ENCODE data around the gene PRDM13. TPM values are rescaled to one million over a fixed set of nuclear protein-coding genes. Genes with fewer than 3 reads are reported as not detected.

PRDM13 gene
- total RNA-seq, 4 donors from 2014 or later: not detected

GRCh38 chr6:99588618-99589289 lies 17.9 kb upstream of the PRDM13 start:
- Histone ChIP-seq H3K9me3 (no peaks in the 10 kb centered on the region), H3K27me3 (peaks cover 79% of the 10 kb centered on the region), H3K4me1 (peaks cover 14 to 25% (median 23%) of the 10 kb centered on the region in 4 donors), H3K27ac (no peak overlapping the region), H3K4me3 (peak overlapping the region; percentile 27 to 65 (median 37)), H3K36me3 (no peaks in the 10 kb centered on the region)
- 0 to 5% methylated on average over 1 to 40 of the region's 52 CpGs for WGBS, 2 donors (ENCODE audit: low coverage in 1 of 2)
- in situ Hi-C loops (cut with MboI; ENCODE audit: low pct_ligation_motif_present in 1 of 4, low pct_unique_long_range_greater_than_20kb in 1 of 4, low sequenced_read_pairs in 3 of 4) (no loop called here), intact Hi-C loops (cut with DNase I; ENCODE audit: low total_unique reads) (no loop called here)
- DNase-seq: peak; percentile 78
- TF ChIP-seq EP300 (IDR thresholded peaks at IDR 0.05; ENCODE audit: low read depth) (no peak), CTCF (IDR thresholded peaks at IDR 0.05) (peak; percentile 34 to 51 (median 37)), POLR2A (IDR thresholded peaks at IDR 0.05) (no peak), POLR2AphosphoS5 (IDR thresholded peaks at IDR 0.05) (no peak)

- no peaks in the 10 kb centered on the region for H3K9me3 ChIP-seq
- in situ Hi-C loops (cut with MboI; ENCODE audit: low pct_ligation_motif_present in 1 of 4, low pct_unique_long_range_greater_than_20kb in 1 of 4, low sequenced_read_pairs in 3 of 4): no loop called here
Observed at GRCh38 chr6:99589290-99589672, 17.4 kb upstream of the PRDM13 start.

GRCh38 chr6:99589907-99590493 lies 16.6 kb upstream of the PRDM13 start:
- peaks cover 14 to 25% (median 23%) of the 10 kb centered on the region in 4 donors for H3K4me1 ChIP-seq
- DNase-seq: no peak
- no peaks in the 10 kb centered on the region for H3K9me3 ChIP-seq
- no peaks in the 10 kb centered on the region for H3K36me3 ChIP-seq
- TF ChIP-seq POLR2A (IDR thresholded peaks at IDR 0.05) (no peak), EP300 (IDR thresholded peaks at IDR 0.05; ENCODE audit: low read depth) (no peak), POLR2AphosphoS5 (IDR thresholded peaks at IDR 0.05) (no peak), CTCF (IDR thresholded peaks at IDR 0.05) (no peak)
- in situ Hi-C loops (cut with MboI; ENCODE audit: low pct_ligation_motif_present in 1 of 4, low pct_unique_long_range_greater_than_20kb in 1 of 4, low sequenced_read_pairs in 3 of 4): no loop called here
- H3K4me3 ChIP-seq: no peak overlapping the region
- no peak overlapping the region for H3K27ac ChIP-seq
- intact Hi-C loops (cut with DNase I; ENCODE audit: low total_unique reads): loop anchor here (5.0 kb wide), 1 partner anchor 152 kb away; no protein-coding TSS in a partner anchor
- WGBS, 2 donors (ENCODE audit: low coverage in 1 of 2): 31 to 39% methylated on average over 9 to 10 of the region's 10 CpGs
- H3K27me3 ChIP-seq: peaks cover 86% of the 10 kb centered on the region

More at GRCh38 chr6:99589290-99589672, 17.4 kb upstream of the PRDM13 start:
- H3K36me3 ChIP-seq: no peaks in the 10 kb centered on the region
- intact Hi-C loops (cut with DNase I; ENCODE audit: low total_unique reads): no loop called here
- peaks cover 14 to 25% (median 23%) of the 10 kb centered on the region in 4 donors for H3K4me1 ChIP-seq
- no peak overlapping the region for H3K27ac ChIP-seq
- peaks cover 81% of the 10 kb centered on the region for H3K27me3 ChIP-seq
- WGBS, 2 donors (ENCODE audit: low coverage in 1 of 2): 7 to 15% methylated on average over 6 to 21 of the region's 21 CpGs
- peak overlapping the region in 3 of 4 donors; percentile 36 to 65 (median 38) for H3K4me3 ChIP-seq
- TF ChIP-seq POLR2AphosphoS5 (IDR thresholded peaks at IDR 0.05) (no peak), EP300 (IDR thresholded peaks at IDR 0.05; ENCODE audit: low read depth) (no peak), POLR2A (IDR thresholded peaks at IDR 0.05) (no peak), CTCF (IDR thresholded peaks at IDR 0.05) (no peak)
- no peak for DNase-seq

All from transverse colon (tissue), 4 donors.